GM21529 (cell line): ENCODE results near the gene GRID2.

ENCODE experiments used
- ATAC-seq: cut with Tn5 transposase; IDR thresholded peaks from one replicate; pipeline ENCODE4 v1.9.1; 2021; ENCODE audit not compliant: unreplicated experiment

Gene GRID2

GRCh38 chr4:93467484-93468155, 1163.9 kb downstream of the GRID2 start:
- no peak for ATAC-seq

- no peak for ATAC-seq
Measured at GRCh38 chr4:93469560-93469959, 1165.8 kb downstream of the GRID2 start.

GRCh38 chr4:93475730-93476129, 1172.0 kb downstream of the GRID2 start:
- no peak for ATAC-seq

GRCh38 chr4:93478805-93479204, 1175.0 kb downstream of the GRID2 start:
- ATAC-seq: no peak

GRCh38 chr4:93480452-93480851, 1176.7 kb downstream of the GRID2 start:
- no peak for ATAC-seq

- ATAC-seq: no peak
Measured at GRCh38 chr4:93495346-93495745, 1191.6 kb downstream of the GRID2 start.

- no peak for ATAC-seq
Measured at GRCh38 chr4:93501244-93501643, 1197.5 kb downstream of the GRID2 start.

- ATAC-seq: no peak
Measured at GRCh38 chr4:93501946-93502345, 1198.2 kb downstream of the GRID2 start.

- no peak for ATAC-seq
Measured at GRCh38 chr4:93502991-93503390, 1199.2 kb downstream of the GRID2 start.

GRCh38 chr4:93513851-93514250, 1210.1 kb downstream of the GRID2 start:
- no peak for ATAC-seq

GRCh38 chr4:93515208-93515607, 1211.4 kb downstream of the GRID2 start:
- ATAC-seq: no peak

GRCh38 chr4:93529692-93530372, 1226.1 kb downstream of the GRID2 start:
- ATAC-seq: no peak

GRCh38 chr4:93532234-93532633, 1228.5 kb downstream of the GRID2 start:
- ATAC-seq: no peak

GRCh38 chr4:93540562-93540961, 1236.8 kb downstream of the GRID2 start:
- no peak for ATAC-seq

GRCh38 chr4:93561842-93562241, 1258.1 kb downstream of the GRID2 start:
- no peak for ATAC-seq

GRCh38 chr4:93568758-93569157, 1265.0 kb downstream of the GRID2 start:
- ATAC-seq: no peak

- ATAC-seq: no peak
Measured at GRCh38 chr4:93573285-93573684, 1269.5 kb downstream of the GRID2 start.

- ATAC-seq: no peak
Measured at GRCh38 chr4:93578942-93579341, 1275.2 kb downstream of the GRID2 start.

- no peak for ATAC-seq
Measured at GRCh38 chr4:93605163-93605562, 1301.4 kb downstream of the GRID2 start.

- ATAC-seq: no peak
Measured at GRCh38 chr4:93617606-93618005, 1313.8 kb downstream of the GRID2 start.

GRCh38 chr4:93633721-93634120, 1330.0 kb downstream of the GRID2 start:
- no peak for ATAC-seq

GRCh38 chr4:93635943-93636342, 1332.2 kb downstream of the GRID2 start:
- no peak for ATAC-seq

GRCh38 chr4:93645120-93645519, 1341.4 kb downstream of the GRID2 start:
- peak; percentile 47 for ATAC-seq
